ENCODE measurements around the gene SURF4. TPM values are rescaled to one million over a fixed set of nuclear protein-coding genes. Genes with fewer than 3 reads are reported as not detected.
A peak's percentile ranks its signal among the peaks of the same experiment; 100 is the strongest.
"Not testable (repeated sequence)": the region's sequence is repeated elsewhere in the genome, so short reads cannot be mapped to it uniquely, and the experiment has no call there.

Gene SURF4
- total RNA-seq, 4 donors from 2014 or later, result 84.2 to 114 (median 100) TPM

DNA sequence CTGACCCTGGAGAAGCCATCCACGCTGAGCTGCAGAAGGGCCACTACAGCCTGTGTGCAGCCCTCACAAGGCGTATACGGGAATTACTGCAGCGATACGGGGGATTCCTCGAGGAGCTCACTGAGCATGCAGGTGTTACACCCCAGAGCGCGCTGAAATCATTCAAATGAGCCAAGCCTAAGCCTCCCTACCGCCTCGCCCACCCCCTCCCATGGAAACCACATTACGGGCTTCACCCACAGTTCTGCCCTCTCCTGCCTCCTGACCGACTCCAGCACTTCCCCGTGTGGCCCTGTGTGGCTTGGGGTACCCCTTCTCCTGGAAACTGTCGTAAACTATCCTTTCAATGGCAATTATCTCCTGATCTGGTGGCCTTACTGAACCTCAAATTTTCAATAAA lies 53.2 kb downstream of the SURF4 start:
- intact Hi-C loops (cut with DNase I; ENCODE audit: low total_unique reads), result no loop called here
- peak in 1 of 2 donors; percentile 68 for DNase-seq (ENCODE audit: low spot score in 2 of 2)
- H3K4me3 ChIP-seq (ENCODE audit: low read depth, poor library complexity, severe bottlenecking), result no peak overlapping the region
- 78 to 79% methylated on average over 14 of the region's 14 CpGs for WGBS, 2 donors
- TF ChIP-seq, protein P1, sequence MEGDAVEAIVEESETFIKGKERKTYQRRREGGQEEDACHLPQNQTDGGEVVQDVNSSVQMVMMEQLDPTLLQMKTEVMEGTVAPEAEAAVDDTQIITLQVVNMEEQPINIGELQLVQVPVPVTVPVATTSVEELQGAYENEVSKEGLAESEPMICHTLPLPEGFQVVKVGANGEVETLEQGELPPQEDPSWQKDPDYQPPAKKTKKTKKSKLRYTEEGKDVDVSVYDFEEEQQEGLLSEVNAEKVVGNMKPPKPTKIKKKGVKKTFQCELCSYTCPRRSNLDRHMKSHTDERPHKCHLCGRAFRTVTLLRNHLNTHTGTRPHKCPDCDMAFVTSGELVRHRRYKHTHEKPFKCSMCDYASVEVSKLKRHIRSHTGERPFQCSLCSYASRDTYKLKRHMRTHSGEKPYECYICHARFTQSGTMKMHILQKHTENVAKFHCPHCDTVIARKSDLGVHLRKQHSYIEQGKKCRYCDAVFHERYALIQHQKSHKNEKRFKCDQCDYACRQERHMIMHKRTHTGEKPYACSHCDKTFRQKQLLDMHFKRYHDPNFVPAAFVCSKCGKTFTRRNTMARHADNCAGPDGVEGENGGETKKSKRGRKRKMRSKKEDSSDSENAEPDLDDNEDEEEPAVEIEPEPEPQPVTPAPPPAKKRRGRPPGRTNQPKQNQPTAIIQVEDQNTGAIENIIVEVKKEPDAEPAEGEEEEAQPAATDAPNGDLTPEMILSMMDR (IDR thresholded peaks at IDR 0.05), result no peak
- no peak for TF ChIP-seq POLR2A (IDR thresholded peaks at IDR 0.05)

DNA sequence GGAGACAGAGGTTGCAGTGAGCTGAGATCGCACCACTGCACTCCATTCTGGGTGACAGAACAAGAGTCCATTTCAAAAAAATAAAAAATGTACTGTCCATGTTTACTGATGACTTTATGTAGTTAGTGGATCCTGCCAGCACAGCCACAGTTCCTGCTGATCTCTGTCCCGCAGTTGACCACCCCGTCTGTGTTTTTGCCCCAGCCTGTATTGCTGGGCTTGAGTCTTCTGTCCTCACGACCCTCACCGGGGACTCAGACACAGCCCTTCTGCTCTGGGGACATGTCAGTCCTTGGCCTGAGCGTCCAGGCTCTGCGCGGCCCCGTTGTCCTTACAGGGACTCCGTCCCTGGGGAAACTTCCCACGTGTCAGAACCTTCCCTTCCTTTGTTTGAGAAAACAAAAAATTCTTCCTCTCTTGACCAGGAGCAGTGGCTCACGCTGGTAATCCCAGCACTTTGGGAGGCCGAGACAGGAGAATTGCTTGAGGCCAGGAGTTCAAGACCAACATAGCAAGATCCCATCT lies 54.4 kb downstream of the SURF4 start:
- WGBS, 2 donors, result 80 to 84% methylated on average over 13 of the region's 13 CpGs
- intact Hi-C loops (cut with DNase I; ENCODE audit: low total_unique reads), result no loop called here
- peak in 1 of 2 donors; percentile 39 for DNase-seq (ENCODE audit: low spot score in 2 of 2)
- no peak for TF ChIP-seq POLR2A (IDR thresholded peaks at IDR 0.05)
- TF ChIP-seq, protein P1 (IDR thresholded peaks at IDR 0.05), result no peak
- H3K4me3 ChIP-seq (ENCODE audit: low read depth, poor library complexity, severe bottlenecking), result no peak overlapping the region

DNA sequence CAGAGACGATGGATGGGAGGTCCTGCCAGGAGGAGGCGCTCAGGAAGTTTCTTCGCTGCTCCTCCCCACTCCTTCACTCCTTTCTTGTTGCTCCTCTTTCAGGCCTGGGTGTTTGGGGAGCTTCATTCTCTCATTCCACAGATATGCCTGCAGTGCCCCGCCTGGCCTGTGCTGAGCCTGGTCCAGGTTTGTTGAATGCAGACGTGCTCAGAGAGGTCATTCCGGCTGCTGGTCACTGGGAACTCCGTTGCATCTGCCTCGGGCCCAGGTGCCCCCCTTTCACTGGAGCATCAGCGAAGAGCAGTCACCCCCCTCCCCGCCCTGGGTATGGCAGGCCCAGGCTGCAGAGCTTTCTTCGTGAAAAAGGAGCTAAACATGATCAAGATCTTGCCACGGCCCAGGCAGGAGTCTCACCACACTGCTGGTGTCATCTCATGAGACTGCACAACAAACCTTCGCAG lies 55.4 kb downstream of the SURF4 start:
- peak in 1 of 2 donors; percentile 71 for DNase-seq (ENCODE audit: low spot score in 2 of 2)
- intact Hi-C loops (cut with DNase I; ENCODE audit: low total_unique reads), result no loop called here
- WGBS, 2 donors, result 78% methylated on average over 13 of the region's 13 CpGs
- no peak overlapping the region for H3K4me3 ChIP-seq (ENCODE audit: low read depth, poor library complexity, severe bottlenecking)
- no peak for TF ChIP-seq POLR2A (IDR thresholded peaks at IDR 0.05)
- TF ChIP-seq, protein P1 (IDR thresholded peaks at IDR 0.05), result no peak

DNA sequence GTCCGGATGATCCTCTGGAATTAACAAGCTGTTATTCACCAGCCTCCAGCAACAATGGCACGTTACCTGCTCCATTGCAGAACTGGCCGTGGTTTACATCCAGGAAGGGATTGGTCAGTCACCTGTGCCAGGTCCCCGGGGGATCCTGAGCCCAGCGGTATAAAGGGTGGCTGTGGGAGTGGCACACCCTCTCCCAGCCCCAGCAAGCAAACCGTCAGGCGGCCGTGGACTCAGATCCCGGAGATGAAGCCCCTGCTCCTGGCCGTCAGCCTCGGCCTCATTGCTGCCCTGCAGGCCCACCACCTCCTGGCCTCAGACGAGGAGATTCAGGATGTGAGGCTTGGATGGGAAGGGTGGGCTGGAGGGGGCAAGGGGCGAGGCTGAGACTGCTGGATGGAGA lies 58.3 kb downstream of the SURF4 start:
- peak in 1 of 2 donors; percentile 71 for DNase-seq (ENCODE audit: low spot score in 2 of 2)
- 53 to 58% methylated on average over 10 to 12 of the region's 13 CpGs for WGBS, 2 donors
- intact Hi-C loops (cut with DNase I; ENCODE audit: low total_unique reads); H3K4me3 ChIP-seq (ENCODE audit: low read depth, poor library complexity, severe bottlenecking): not testable (repeated sequence)

DNA sequence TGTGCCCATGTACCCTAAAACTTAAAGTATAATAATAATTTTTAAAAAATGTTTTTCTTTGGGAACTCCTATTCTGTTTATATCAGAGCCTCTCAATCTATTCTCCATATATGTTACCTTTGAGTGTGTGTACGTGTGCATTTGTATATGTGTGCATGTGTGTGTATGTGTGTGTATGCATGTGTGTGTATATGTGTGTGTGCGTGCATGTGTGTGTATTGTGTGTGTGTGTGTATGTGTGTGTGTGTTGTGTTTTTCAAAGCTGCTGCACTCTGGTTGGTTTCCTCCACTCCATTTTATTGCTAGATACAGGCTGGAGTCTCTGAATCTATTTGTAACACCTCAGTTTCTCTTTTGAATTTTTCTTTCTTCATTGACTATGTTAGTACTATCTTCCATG lies 59.9 kb downstream of the SURF4 start:
- WGBS, 2 donors, result 53 to 74% methylated on average over 2 of the region's 2 CpGs
- H3K4me3 ChIP-seq (ENCODE audit: low read depth, poor library complexity, severe bottlenecking), result no peak overlapping the region
- no peak for DNase-seq (ENCODE audit: low spot score in 2 of 2)
- intact Hi-C loops (cut with DNase I; ENCODE audit: low total_unique reads), result no loop called here
- TF ChIP-seq, protein P1 (IDR thresholded peaks at IDR 0.05), result no peak
- TF ChIP-seq POLR2A (IDR thresholded peaks at IDR 0.05), result no peak

Other genes with a start within 250 kb of the SURF4 start
- 10 to 100 TPM in 1 of 4 donors, 1 to 10 TPM in 3; 3.6 to 13.5 (median 5.3) TPM for gene GBGT1, start 212.1 kb downstream of the SURF4 start, total RNA-seq
- gene OBP2B, start 166.8 kb downstream of the SURF4 start, total RNA-seq, result 10 to 100 TPM in 2 of 4 donors, not detected in 2; 11.4 to 13.0 TPM
- gene ABO, start 100.9 kb downstream of the SURF4 start, total RNA-seq, result 10 to 100 TPM in 2 of 4 donors, 1 to 10 TPM in 2; 1.4 to 18.4 (median 11.5) TPM
- 10 to 100 TPM; 21.7 to 37.4 (median 27.4) TPM for gene SURF6, start 39.9 kb downstream of the SURF4 start, total RNA-seq
- gene MED22, start 27.9 kb downstream of the SURF4 start, total RNA-seq, result 10 to 100 TPM; 12.3 to 31.1 (median 26.9) TPM
- 1,000 to 10,000 TPM; 2,005 to 2,991 (median 2,631) TPM for gene RPL7A, start 27.8 kb downstream of the SURF4 start, total RNA-seq
- 10 to 100 TPM; 20.1 to 54.3 (median 36.3) TPM for gene SURF1, start 19.6 kb downstream of the SURF4 start, total RNA-seq
- 10 to 100 TPM; 31.2 to 40.7 (median 35.4) TPM for gene SURF2, start 19.5 kb downstream of the SURF4 start, total RNA-seq
- 1 to 10 TPM in 2 of 4 donors, under 1 TPM in 1, not detected in 1; 0.54 to 7.0 (median 3.7) TPM for gene STKLD1, start 306 bp upstream of the SURF4 start, total RNA-seq
- 10 to 100 TPM; 18.8 to 26.5 (median 24.6) TPM for gene REXO4, start 42.0 kb upstream of the SURF4 start, total RNA-seq
- gene ADAMTS13, start 46.3 kb upstream of the SURF4 start, total RNA-seq, result 1 to 10 TPM; 1.1 to 2.7 (median 1.8) TPM
- 10 to 100 TPM in 1 of 4 donors, 1 to 10 TPM in 3; 4.1 to 10.6 (median 8.0) TPM for gene CACFD1, start 83.9 kb upstream of the SURF4 start, total RNA-seq
- 1 to 10 TPM in 1 of 4 donors, under 1 TPM in 1, not detected in 2; 0.54 to 1.0 TPM for gene SLC2A6, start 103.0 kb upstream of the SURF4 start, total RNA-seq
- not detected for gene MYMK, start 148.9 kb upstream of the SURF4 start, total RNA-seq
- 1 to 10 TPM in 1 of 4 donors, under 1 TPM in 2, not detected in 1; 0.08 to 1.5 (median 0.32) TPM for gene ADAMTSL2, start 158.6 kb upstream of the SURF4 start, total RNA-seq
- gene FAM163B, start 233.3 kb upstream of the SURF4 start, total RNA-seq, result not detected